SK-MEL-5 (cell line): ENCODE measurements around the gene HHEX. TPM values are rescaled to one million over a fixed set of nuclear protein-coding genes. Genes with fewer than 3 reads are reported as not detected.
"Not testable (repeated sequence)": the region's sequence is repeated elsewhere in the genome, so short reads cannot be mapped to it uniquely, and the experiment has no call there.

Experiments
- DNase-seq: peaks from one replicate; pipeline ENCODE4 v3.0.0-alpha.2; 2016; ENCODE audit warnings: low read depth, low spot score
- in situ Hi-C: cut with HindIII; loops from 2 replicates; pipeline ENCODE4 v1.10.0; 2016; ENCODE audit warnings: low sequenced_read_pairs, high pct_unique_total_duplicates, low pct_unique_long_range_greater_than_20kb
- small RNA-seq, 2 experiments: library from RNA; depleted of rRNA; stranded (forward); fragments of <200 nt; gene quantifications; one replicate each; pipeline ENCODE3, GENCODE V24; 2014
- total RNA-seq: library from RNA; depleted of rRNA; stranded (reverse); fragments of >200 nt; shearing (Covaris generic); gene quantifications from 2 replicates; pipeline ENCODE4 v1.2.3, GENCODE V29; 2014; rRNA removed

The HHEX gene
- total RNA-seq, 1 experiment from 2014 or later: 0.48 TPM

DNA sequence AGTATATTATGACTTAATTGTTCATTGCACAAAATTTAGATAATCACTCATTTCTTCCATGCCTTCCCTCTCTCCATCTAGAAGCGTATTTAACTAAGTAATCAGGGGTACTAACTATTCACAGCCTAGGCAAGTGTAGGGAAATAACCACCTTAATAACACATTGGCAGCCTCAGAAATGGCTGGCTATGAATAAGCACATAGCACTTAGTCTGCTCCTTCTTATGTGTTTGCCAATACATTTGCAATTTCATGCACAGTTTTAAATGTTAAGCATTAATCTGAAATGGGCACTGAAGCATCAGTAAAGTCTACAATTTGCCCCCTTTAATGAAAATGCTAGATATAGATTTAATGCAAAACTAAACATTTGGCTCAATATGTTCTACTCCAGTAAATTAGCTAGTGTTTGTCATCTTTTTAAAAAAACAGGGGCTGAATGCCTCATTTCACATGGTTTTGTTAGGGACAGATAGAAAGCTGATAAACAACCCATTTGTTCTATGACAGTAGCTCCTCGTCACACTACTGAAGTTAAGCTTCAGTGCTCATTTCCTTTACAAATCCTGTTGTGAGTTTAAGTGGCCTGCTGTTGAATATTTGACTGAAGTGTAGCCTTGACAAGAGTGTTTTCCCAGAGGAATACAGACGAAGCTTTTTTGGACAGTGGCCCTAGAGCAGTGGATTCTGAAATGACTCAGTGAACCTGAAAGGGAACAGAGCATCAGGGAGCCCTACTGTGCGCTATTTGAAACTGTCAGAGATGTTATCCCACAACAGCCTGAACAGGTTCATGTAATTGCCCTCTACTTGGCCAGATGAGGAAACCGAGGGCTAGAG, 30.5 kb downstream of the HHEX start:
- DNase-seq: no peak
- in situ Hi-C loops: no loop called here

- in situ Hi-C loops: no loop called here
- no peak for DNase-seq
Measured at GRCh38 chr10:92720831-92721165, 31.0 kb downstream of the HHEX start.

- in situ Hi-C loops: no loop called here
- DNase-seq: no peak
Measured at GRCh38 chr10:92722349-92722748, 32.6 kb downstream of the HHEX start.

GRCh38 chr10:92727141-92727540, 37.4 kb downstream of the HHEX start:
- DNase-seq: no peak
- in situ Hi-C loops: no loop called here

- DNase-seq: no peak
- in situ Hi-C loops: no loop called here
Measured at GRCh38 chr10:92727550-92727949, 37.8 kb downstream of the HHEX start.

- in situ Hi-C loops: no loop called here
- no peak for DNase-seq
Measured at GRCh38 chr10:92729886-92730285, 40.1 kb downstream of the HHEX start.

DNA sequence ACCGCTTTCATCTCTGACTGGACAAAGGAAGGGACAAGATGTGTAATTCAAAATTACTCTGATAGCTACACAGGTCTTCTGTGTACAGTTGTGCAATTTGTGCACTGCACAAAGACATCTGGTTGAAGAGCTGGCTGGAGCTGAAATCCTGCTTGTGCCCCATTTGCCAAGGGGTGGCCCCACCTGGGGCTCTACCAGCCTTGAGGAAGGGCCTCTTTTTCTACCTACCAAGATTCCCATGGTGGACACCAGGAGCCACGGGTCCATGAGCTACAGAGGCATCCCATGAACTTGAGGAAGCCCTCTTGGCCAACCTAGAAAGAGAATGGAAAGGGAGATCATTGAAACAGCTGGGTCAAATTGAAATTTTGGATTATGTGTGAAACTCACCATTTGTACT, 43.2 kb downstream of the HHEX start:
- DNase-seq: no peak
- in situ Hi-C loops: no loop called here

DNA sequence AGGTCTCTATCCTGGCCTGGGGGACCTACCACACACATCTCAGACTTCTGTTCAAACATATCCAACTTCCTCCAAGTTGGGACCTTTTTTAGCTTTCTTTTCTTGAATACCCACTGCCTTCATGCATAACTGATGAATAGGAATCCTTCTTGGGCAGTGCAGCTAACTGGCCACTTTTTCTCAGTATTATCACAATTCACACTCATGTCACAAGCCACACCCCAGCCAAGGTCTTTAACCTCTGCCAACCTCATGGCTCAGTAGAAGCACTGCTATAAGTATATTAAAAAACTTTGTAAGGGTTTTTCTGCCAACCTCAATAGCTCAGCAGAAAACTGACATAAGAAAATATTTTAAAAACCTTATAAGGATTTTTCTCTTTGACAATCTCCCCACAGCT, 44.5 kb downstream of the HHEX start:
- DNase-seq: no peak
- in situ Hi-C loops: no loop called here

DNA sequence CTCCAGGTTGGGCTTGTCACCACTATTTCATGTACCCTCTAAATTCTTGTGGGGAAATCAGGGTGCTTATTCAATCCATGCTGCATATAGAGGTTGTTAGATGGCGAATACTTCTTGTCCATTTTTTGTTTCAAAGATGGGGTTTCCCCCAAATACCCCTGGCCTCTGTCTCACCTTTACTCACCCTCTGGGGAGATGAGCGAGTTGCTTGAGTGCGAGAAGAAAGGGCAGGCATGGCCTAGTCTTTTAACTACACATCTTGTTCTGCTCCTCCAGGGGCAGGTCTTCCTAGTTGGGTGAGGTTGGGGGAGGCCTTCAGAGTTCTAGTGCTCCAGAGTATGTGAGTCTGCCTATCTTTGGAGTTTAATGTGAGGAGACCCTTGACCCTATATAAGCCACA, 46.2 kb downstream of the HHEX start:
- in situ Hi-C loops: no loop called here

GRCh38 chr10:92737484-92737883, 47.7 kb downstream of the HHEX start:
- peak; percentile 52 for DNase-seq
- in situ Hi-C loops: no loop called here

More for the DNA sequence above, 46.2 kb downstream of the HHEX start:
- no peak for DNase-seq

DNA sequence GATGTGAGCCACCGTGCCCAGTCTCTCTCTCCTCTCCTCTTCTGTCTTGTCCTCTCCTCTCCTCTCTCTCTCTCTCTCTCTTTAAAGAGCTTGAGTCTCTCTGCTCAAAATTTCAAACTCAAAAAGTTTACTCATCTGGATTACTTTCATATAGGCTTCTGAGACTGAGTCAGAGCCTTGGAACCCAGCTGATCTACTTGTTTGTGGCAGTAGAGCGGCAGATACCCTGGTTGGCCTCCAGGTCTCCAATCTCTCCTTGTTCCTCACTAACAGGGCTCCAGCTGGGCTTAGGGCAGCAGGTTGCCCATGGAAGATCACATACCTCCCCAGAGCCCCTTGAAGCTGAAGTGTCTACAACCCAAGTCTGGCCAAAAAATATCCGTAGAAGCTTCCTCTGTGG, 51.0 kb downstream of the HHEX start:
- in situ Hi-C loops: no loop called here

DNA sequence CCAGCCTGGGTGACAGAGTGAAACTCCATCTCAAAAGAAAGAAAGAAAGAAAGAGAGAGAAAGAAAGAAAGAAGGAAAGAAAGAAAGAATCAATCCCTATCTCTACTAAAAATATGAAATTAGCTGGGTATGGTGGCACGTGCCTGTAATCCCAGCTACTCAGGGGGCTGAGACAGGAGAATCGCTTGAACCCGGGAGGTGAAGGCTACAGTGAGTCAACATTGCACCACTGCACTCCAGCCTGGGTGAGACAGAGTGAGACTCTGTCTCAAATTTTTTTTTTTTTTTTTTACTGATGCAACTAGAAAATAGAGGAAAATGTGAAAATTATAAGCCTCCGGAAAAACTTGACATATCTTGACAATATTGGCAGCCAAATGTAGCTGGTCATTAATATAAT, 52.0 kb downstream of the HHEX start:
- DNase-seq, in situ Hi-C loops: not testable (repeated sequence)

More for the DNA sequence above, 51.0 kb downstream of the HHEX start:
- DNase-seq: no peak

- DNase-seq: no peak
- in situ Hi-C loops: no loop called here
Measured at GRCh38 chr10:92742331-92743228, 52.8 kb downstream of the HHEX start.

Small RNA genes lying within 50 kb of the gene (small RNA-seq; reads per million reads assigned to genes)
- 0 reads per million in 2 experiments for gene RF00019
- 0 reads per million in 2 experiments for gene RN7SL644P

Other genes starting within 250 kb of the HHEX start
- 23.8 and 25.2 TPM in 2 replicates for gene IDE, start 115.9 kb upstream of the HHEX start, total RNA-seq
- gene KIF11, start 96.8 kb upstream of the HHEX start, total RNA-seq: 16.3 and 19.2 TPM in 2 replicates
- 7.2 and 15.0 TPM in 2 replicates for gene EXOC6, start 158.6 kb downstream of the HHEX start, total RNA-seq